A549 (cell line): ENCODE measurements around the gene RUNX2.

Experiments used
- CEBPB ChIP-seq, 2 experiments: fragments of >200 bp in 1 of 2; sonication (Bioruptor Twin) in 1 of 2; formaldehyde crosslinking in 1 of 2; IDR thresholded peaks; 2 replicates each; pipeline ENCODE4 v1.6.1; 2012 to 2016
- CTCF ChIP-seq: fragments of >200 bp; sonication (Bioruptor Twin); formaldehyde crosslinking; IDR thresholded peaks from 3 replicates; pipeline ENCODE4 v1.5.1; 2016
- ELK1 ChIP-seq: fragments of 150-350 bp; IDR thresholded peaks from 2 replicates; pipeline ENCODE4 v1.6.1; 2014; ENCODE audit warnings: low read depth, mild to moderate bottlenecking, low read length
- HDAC2 ChIP-seq: fragments of 200-600 bp; sonication (generic); IDR thresholded peaks from 2 replicates; pipeline ENCODE4 v1.6.1; 2016
- JUN ChIP-seq, 2 experiments: fragments of >200 bp; sonication (Bioruptor Twin); formaldehyde crosslinking; IDR thresholded peaks; 2 replicates in 1 of 2; 3 replicates in 1 of 2; pipeline ENCODE4 v1.6.1; 2016 to 2017
- KDM1A ChIP-seq: fragments of 200-600 bp; sonication (generic); IDR thresholded peaks from 2 replicates; pipeline ENCODE4 v1.6.1; 2016; ENCODE audit warnings: low read depth, mild to moderate bottlenecking
- PBX3 ChIP-seq: IDR thresholded peaks from 2 replicates; pipeline ENCODE4 v1.6.1; 2012
- POLR2A ChIP-seq: IDR thresholded peaks from 2 replicates; pipeline ENCODE4 v1.6.1; 2012; ENCODE audit warnings: mild to moderate bottlenecking, low read length
- RAD21 ChIP-seq, 2 experiments: fragments of >200 bp in 1 of 2; sonication (Bioruptor Twin) in 1 of 2; formaldehyde crosslinking in 1 of 2; IDR thresholded peaks in 1 of 2; conservative IDR thresholded peaks in 1 of 2; 2 replicates in 1 of 2; 3 replicates in 1 of 2; pipeline ENCODE4 v1.6.1; 2012 to 2018; ENCODE audit warnings: inconsistent platforms in 1 of 2
- RARB ChIP-seq: fragments of 250-450 bp; sonication (Bioruptor Pico); IDR thresholded peaks from 2 replicates; pipeline ENCODE4 v1.8.0; 2021; ENCODE audit warnings: mild to moderate bottlenecking, moderate library complexity
- RCOR1 ChIP-seq: fragments of 150-350 bp; IDR thresholded peaks from 2 replicates; pipeline ENCODE4 v1.6.1; 2014; ENCODE audit warnings: antibody characterized with exemption, low read length, low read depth
- REST ChIP-seq: fragments of 200-600 bp; sonication (generic); IDR thresholded peaks from 2 replicates; pipeline ENCODE4 v1.6.1; 2016; ENCODE audit warnings: antibody characterized with exemption, mild to moderate bottlenecking, moderate library complexity

- TF ChIP-seq ELK1 (no peak), PBX3 (no peak), HDAC2 (no peak), RARB (CRISPR knock-in tag) (no peak), CTCF (no peak), REST (no peak), RCOR1 (no peak), CEBPB (IDR thresholded peaks at IDR 0.05) (no peak), JUN (IDR thresholded peaks at IDR 0.05) (no peak), POLR2A (no peak), KDM1A (no peak), RAD21 (conservative IDR thresholded peaks at IDR 0.05 in 1 of 2, IDR thresholded peaks at IDR 0.05 in 1 of 2) (no peak)
Measured at GRCh38 chr6:45647341-45648261, 319.5 kb downstream of the RUNX2 start.
